ENCODE data around the gene CADM2.

CADM2 gene

GRCh38 chr3:85572978-85573377 lies 614.2 kb downstream of the CADM2 start:
- no peak for TF ChIP-seq CTCF (IDR thresholded peaks at IDR 0.05; ENCODE audit: insufficient read depth, missing control alignments)
- FAIRE-seq (no peak), DNase-seq (ENCODE audit: insufficient read length, low spot score) (no peak)

GRCh38 chr3:85574006-85574705 lies 615.4 kb downstream of the CADM2 start:
- FAIRE-seq = no peak
- TF ChIP-seq CTCF (IDR thresholded peaks at IDR 0.05; ENCODE audit: insufficient read depth, missing control alignments) = no peak
- no peak for DNase-seq (ENCODE audit: insufficient read length, low spot score)

GRCh38 chr3:85576091-85576690 lies 617.4 kb downstream of the CADM2 start:
- FAIRE-seq (peak; percentile 85), DNase-seq (ENCODE audit: insufficient read length, low spot score) (no peak)
- TF ChIP-seq CTCF (IDR thresholded peaks at IDR 0.05; ENCODE audit: insufficient read depth, missing control alignments) = peak; percentile 92

- no peak for DNase-seq (ENCODE audit: insufficient read length, low spot score)
- no peak for FAIRE-seq
- no peak for TF ChIP-seq CTCF (IDR thresholded peaks at IDR 0.05; ENCODE audit: insufficient read depth, missing control alignments)
Observed at GRCh38 chr3:85576697-85577200, 618.0 kb downstream of the CADM2 start.

GRCh38 chr3:85584779-85585356 lies 626.1 kb downstream of the CADM2 start:
- FAIRE-seq (no peak), DNase-seq (ENCODE audit: insufficient read length, low spot score) (no peak)
- TF ChIP-seq CTCF (IDR thresholded peaks at IDR 0.05; ENCODE audit: insufficient read depth, missing control alignments) = no peak

- FAIRE-seq (no peak), DNase-seq (ENCODE audit: insufficient read length, low spot score) (no peak)
- TF ChIP-seq CTCF (IDR thresholded peaks at IDR 0.05; ENCODE audit: insufficient read depth, missing control alignments) = no peak
Observed at GRCh38 chr3:85586018-85586417, 627.2 kb downstream of the CADM2 start.

GRCh38 chr3:85589145-85589544 lies 630.4 kb downstream of the CADM2 start:
- no peak for FAIRE-seq
- no peak for DNase-seq (ENCODE audit: insufficient read length, low spot score)
- TF ChIP-seq CTCF (IDR thresholded peaks at IDR 0.05; ENCODE audit: insufficient read depth, missing control alignments) = no peak
